K562 (cell line): ENCODE results near the gene THUMPD1.

Source experiments
- CEBPB ChIP-seq: fragments of 450-650 bp; IDR thresholded peaks from 2 replicates; pipeline ENCODE4 v1.6.1; 2016; ENCODE audit warnings: missing genetic modification characterization, missing compliant biosample characterization
- CEBPZ ChIP-seq: fragments of 150-350 bp; IDR thresholded peaks from 2 replicates; pipeline ENCODE4 v1.6.1; 2014; ENCODE audit warnings: low read depth, mild to moderate bottlenecking, low read length, borderline replicate concordance
- CTCF ChIP-seq, 3 experiments: IDR thresholded peaks in 2 of 3; conservative IDR thresholded peaks in 1 of 3; 2 replicates each; pipeline ENCODE4 v1.5.1; 2011 to 2012; ENCODE audit warnings: low read length in 3 of 3, mild to moderate bottlenecking in 3 of 3, control low read depth in 2 of 3, improper control_type of control experiment in 1 of 3, inconsistent platforms in 1 of 3, low read depth in 1 of 3, mixed read lengths in 1 of 3, moderate library complexity in 1 of 3; ENCODE audit not compliant: insufficient read depth in 2 of 3
- HDAC8 ChIP-seq: fragments of 450-650 bp; IDR thresholded peaks from 2 replicates; pipeline ENCODE4 v1.6.1; 2016; ENCODE audit warnings: mild to moderate bottlenecking, missing genetic modification characterization, moderate library complexity, missing compliant biosample characterization
- KDM5B ChIP-seq: fragments of 200-600 bp; sonication (generic); IDR thresholded peaks from 2 replicates; pipeline ENCODE4 v1.6.1; 2012; ENCODE audit warnings: low read depth, mild to moderate bottlenecking, moderate library complexity, low read length, control low read depth, inconsistent platforms; ENCODE audit not compliant: insufficient replicate concordance
- NR3C1 ChIP-seq: sonication (generic); formaldehyde crosslinking; IDR thresholded peaks from 2 replicates; pipeline ENCODE4 v1.8.1; 2022; ENCODE audit warnings: missing genetic modification reagents
- POLR2A ChIP-seq: fragments of 450-650 bp; conservative IDR thresholded peaks from 2 replicates; pipeline ENCODE4 v1.6.1; 2016
- POLR2AphosphoS5 ChIP-seq: IDR thresholded peaks from 2 replicates; pipeline ENCODE4 v1.6.1; 2011; ENCODE audit warnings: mild to moderate bottlenecking, low read depth, low read length, moderate library complexity; ENCODE audit not compliant: control insufficient read depth, insufficient read depth
- POLR2G ChIP-seq: fragments of 200-400 bp; formaldehyde crosslinking; IDR thresholded peaks from 2 replicates; pipeline ENCODE4 v1.6.1; 2017; ENCODE audit warnings: low read depth, mild to moderate bottlenecking, antibody characterized with exemption, low read length, moderate library complexity
- SIN3B ChIP-seq: fragments of 450-650 bp; IDR thresholded peaks from 2 replicates; pipeline ENCODE4 v1.6.1; 2017; ENCODE audit warnings: low read depth, mild to moderate bottlenecking, moderate library complexity
- TBP ChIP-seq: optimal IDR thresholded peaks from 2 replicates; pipeline ENCODE3; 2011; ENCODE audit warnings: low read depth, low read length, improper control_type of control experiment
- ZNF274 ChIP-seq: IDR thresholded peaks from 2 replicates; pipeline ENCODE4 v1.6.1; 2011; ENCODE audit warnings: low read depth, mild to moderate bottlenecking, low read length, moderate library complexity, borderline replicate concordance
- ZNF384 ChIP-seq: IDR thresholded peaks from 2 replicates; pipeline ENCODE4 v1.6.1; 2012; ENCODE audit warnings: low read depth, low read length, improper control_type of control experiment

GRCh38 chr16:20784204-20784603 is 42.6 kb upstream of the THUMPD1 start:
- no peak for TF ChIP-seq POLR2A
- TF ChIP-seq CTCF (IDR thresholded peaks at IDR 0.05 in 2 of 3, conservative IDR thresholded peaks at IDR 0.05 in 1 of 3; ENCODE audit: insufficient read depth in 2 of 3, low read depth in 1 of 3, low read length in 3 of 3) = no peak
- TF ChIP-seq ZNF384 = no peak
- no peak for TF ChIP-seq HDAC8 (tag)
- no peak for TF ChIP-seq POLR2AphosphoS5
- TF ChIP-seq CEBPZ = no peak
- TF ChIP-seq TBP = no peak
- no peak for TF ChIP-seq ZNF274
- no peak for TF ChIP-seq NR3C1
- no peak for TF ChIP-seq SIN3B
- TF ChIP-seq POLR2G = no peak
- TF ChIP-seq CEBPB (tag) = no peak
- no peak for TF ChIP-seq KDM5B
